Psoas muscle (tissue), 8 donors: ENCODE data around the gene GRAMD1A. TPM values are rescaled to one million over a fixed set of nuclear protein-coding genes. Genes with fewer than 3 reads are reported as not detected.

Source experiments
- ATAC-seq, 4 donors: fragments of 200-7000 bp; cut with Tn5 transposase; one replicate each; pipeline ENCODE4 v1.9.1; 2020; ENCODE audit warnings: moderate library complexity in 3 of 4, mild to moderate bottlenecking in 2 of 4
- DNase-seq, 2 donors: peaks; one replicate each; pipeline ENCODE4 v3.0.0-alpha.2; 2020
- H3K27ac ChIP-seq: fragments of 200-600 bp; one replicate; pipeline ENCODE4 v1.8.0; 2022
- H3K27me3 ChIP-seq, 3 donors: fragments of 200-600 bp in 1 of 3; one replicate each; pipeline versions ENCODE4 v1.6.1 to v1.8.0; 2013 to 2022; ENCODE audit warnings: low read length in 2 of 3, mild to moderate bottlenecking in 2 of 3, moderate library complexity in 1 of 3; ENCODE audit not compliant: insufficient read depth in 3 of 3
- H3K36me3 ChIP-seq, 2 donors: fragments of 200-600 bp in 1 of 2; one replicate each; pipeline versions ENCODE4 v1.6.1 to v1.8.0; 2013 to 2022; ENCODE audit warnings: low read depth in 1 of 2, mild to moderate bottlenecking in 1 of 2, moderate library complexity in 1 of 2; ENCODE audit not compliant: insufficient read depth in 1 of 2
- H3K4me1 ChIP-seq: fragments of 200-600 bp; one replicate; pipeline ENCODE4 v1.8.0; 2022
- H3K4me3 ChIP-seq: fragments of 200-600 bp; one replicate; pipeline ENCODE4 v1.8.0; 2022; ENCODE audit warnings: mild to moderate bottlenecking
- H3K9me3 ChIP-seq: fragments of 200-600 bp; one replicate; pipeline ENCODE4 v1.8.0; 2022
- WGBS, 3 donors: extraction: QIAGEN DNeasy Blood & Tissue Kit; methylation state at CpG; one replicate each; pipeline versions ENCODE4 v1.1.6 to v1.1.7; 2013; 5-methylcytosine and 5-hydroxymethylcytosine counted together
- intact Hi-C, 2 donors: fragments of 100-400 bp; cut with DNase I; formaldehyde crosslinking; loops; one replicate each; pipeline versions ENCODE4 v1.11.0 to v1.14.2; 2022
- polyA plus RNA-seq, 3 donors: library from polyadenylated mRNA; stranded (reverse); fragments of 200-250 nt; gene quantifications; one replicate each; pipeline ENCODE4 v1.2.3, GENCODE V29; 2013
- total RNA-seq, 4 donors: library from RNA; stranded (reverse); fragmentation: NEBNext Ultra II Directional in 2 of 4; extraction: Animal tissue kit (Norgen Biotek cat#: 25700) in 2 of 4; gene quantifications; one replicate each; pipeline versions ENCODE4 v1.2.1 to v1.2.4, GENCODE V29; 2021 to 2023
- TF ChIP-seq, protein P1 (sequence below): fragments of 200-600 bp; IDR thresholded peaks from one replicate; pipeline ENCODE4 v1.8.0; 2022; ENCODE audit warnings: antibody characterized with exemption
- donor health status: healthy with polysubstance abuse.
- donor health status: DM: no; HTN: no; CAD: no; lungs with moderate emphysema.
- donor health status: Bipolar disorder and iron deficiency.
- donor health status: healthy.
- donor health status: DM: yes; HTN: yes; CAD: no.
- donor health status: DM: no; HTN: no; CAD: no.
- donor health status: DM: no; HTN: no; CAD: no.
- donor health status: DM: yes; HTN: yes; CAD: no.

Gene GRAMD1A
- total and polyA plus RNA-seq, 7 donors, result 15.6 to 55.0 (median 36.3) TPM

- no peak for ATAC-seq
Measured at GRCh38 chr19:35068941-35069634, 69.0 kb downstream of the GRAMD1A start.

GRCh38 chr19:35069696-35070095, 69.6 kb downstream of the GRAMD1A start:
- Histone ChIP-seq H3K9me3 (peaks cover 7% of the 10 kb centered on the region), H3K27ac (no peak overlapping the region), H3K36me3 (no peaks in the 10 kb centered on the region), H3K4me1 (no peaks in the 10 kb centered on the region), H3K4me3 (no peak overlapping the region), H3K27me3 (no peaks in the 10 kb centered on the region)
- DNase-seq, result no peak
- 83 to 100% (median 92%) methylated on average over 1 of the region's 1 CpG for WGBS, 3 donors
- TF ChIP-seq, protein P1, sequence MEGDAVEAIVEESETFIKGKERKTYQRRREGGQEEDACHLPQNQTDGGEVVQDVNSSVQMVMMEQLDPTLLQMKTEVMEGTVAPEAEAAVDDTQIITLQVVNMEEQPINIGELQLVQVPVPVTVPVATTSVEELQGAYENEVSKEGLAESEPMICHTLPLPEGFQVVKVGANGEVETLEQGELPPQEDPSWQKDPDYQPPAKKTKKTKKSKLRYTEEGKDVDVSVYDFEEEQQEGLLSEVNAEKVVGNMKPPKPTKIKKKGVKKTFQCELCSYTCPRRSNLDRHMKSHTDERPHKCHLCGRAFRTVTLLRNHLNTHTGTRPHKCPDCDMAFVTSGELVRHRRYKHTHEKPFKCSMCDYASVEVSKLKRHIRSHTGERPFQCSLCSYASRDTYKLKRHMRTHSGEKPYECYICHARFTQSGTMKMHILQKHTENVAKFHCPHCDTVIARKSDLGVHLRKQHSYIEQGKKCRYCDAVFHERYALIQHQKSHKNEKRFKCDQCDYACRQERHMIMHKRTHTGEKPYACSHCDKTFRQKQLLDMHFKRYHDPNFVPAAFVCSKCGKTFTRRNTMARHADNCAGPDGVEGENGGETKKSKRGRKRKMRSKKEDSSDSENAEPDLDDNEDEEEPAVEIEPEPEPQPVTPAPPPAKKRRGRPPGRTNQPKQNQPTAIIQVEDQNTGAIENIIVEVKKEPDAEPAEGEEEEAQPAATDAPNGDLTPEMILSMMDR, result no peak
- no peak for ATAC-seq
- intact Hi-C loops, result loop anchor here (5.0 to 10.0 kb wide), 2 partner anchors 63 to 195 kb away; partner anchors contain the start of gene USF2 (in 1 of the 2)

More at GRCh38 chr19:35068941-35069634, 69.0 kb downstream of the GRAMD1A start:
- Histone ChIP-seq H3K27me3 (no peaks in the 10 kb centered on the region), H3K4me3 (no peak overlapping the region), H3K27ac (no peak overlapping the region), H3K9me3 (peaks cover 7% of the 10 kb centered on the region), H3K4me1 (no peaks in the 10 kb centered on the region), H3K36me3 (no peaks in the 10 kb centered on the region)
- DNase-seq, result no peak
- intact Hi-C loops, result loop anchor here (5.0 to 10.0 kb wide), 2 partner anchors 63 to 196 kb away; partner anchors contain the start of gene USF2 (in 1 of the 2)
- 72 to 80% (median 77%) methylated on average over 10 of the region's 10 CpGs for WGBS, 3 donors
- TF ChIP-seq, protein P1, result no peak

GRCh38 chr19:35070471-35070870, 70.3 kb downstream of the GRAMD1A start:
- Histone ChIP-seq H3K36me3 (no peaks in the 10 kb centered on the region), H3K9me3 (peaks cover 7% of the 10 kb centered on the region), H3K4me3 (no peak overlapping the region), H3K27me3 (no peaks in the 10 kb centered on the region), H3K4me1 (no peaks in the 10 kb centered on the region), H3K27ac (no peak overlapping the region)
- intact Hi-C loops, result no loop called here
- 81 to 89% (median 89%) methylated on average over 3 of the region's 3 CpGs for WGBS, 3 donors
- DNase-seq (no peak), ATAC-seq (no peak)
- TF ChIP-seq, protein P1, result no peak

DNA sequence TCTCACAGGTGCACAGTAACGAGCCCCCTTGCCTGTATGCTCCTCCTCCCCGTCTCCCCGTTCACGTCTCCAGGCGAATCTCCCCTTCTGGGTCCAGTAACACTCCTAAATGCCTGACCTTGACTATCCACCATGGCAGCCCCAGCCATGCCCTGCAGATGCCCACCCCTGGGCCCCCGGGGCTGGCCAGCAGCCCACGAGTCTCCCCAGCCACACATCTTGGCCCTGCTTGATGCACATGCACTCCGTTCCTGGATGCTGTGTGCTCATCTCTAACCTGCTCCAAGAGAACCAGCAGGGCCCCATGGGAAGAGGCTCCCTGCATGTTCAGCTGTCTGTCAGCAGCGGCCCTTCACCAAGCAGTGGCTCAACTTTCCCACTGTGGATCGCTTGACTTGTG, 73.4 kb downstream of the GRAMD1A start:
- Histone ChIP-seq H3K9me3 (peaks cover 7% of the 10 kb centered on the region), H3K4me3 (no peak overlapping the region), H3K27me3 (no peaks in the 10 kb centered on the region), H3K4me1 (no peaks in the 10 kb centered on the region), H3K36me3 (no peaks in the 10 kb centered on the region), H3K27ac (no peak overlapping the region)
- no peak for DNase-seq
- WGBS, 3 donors, result 72 to 74% (median 73%) methylated on average over 10 of the region's 10 CpGs
- no peak for ATAC-seq
- TF ChIP-seq, protein P1, result no peak
- intact Hi-C loops, result no loop called here
